GM18511 (cell line): ENCODE results near the gene RSRC2.
"Not testable (repeated sequence)": the region's sequence is repeated elsewhere in the genome, so short reads cannot be mapped to it uniquely, and the experiment has no call there.

ENCODE experiments used
- ATAC-seq: cut with Tn5 transposase; IDR thresholded peaks from one replicate; pipeline ENCODE4 v1.9.1; 2021; ENCODE audit warnings: mild to moderate bottlenecking, moderate library complexity; ENCODE audit not compliant: unreplicated experiment

RSRC2 gene

DNA sequence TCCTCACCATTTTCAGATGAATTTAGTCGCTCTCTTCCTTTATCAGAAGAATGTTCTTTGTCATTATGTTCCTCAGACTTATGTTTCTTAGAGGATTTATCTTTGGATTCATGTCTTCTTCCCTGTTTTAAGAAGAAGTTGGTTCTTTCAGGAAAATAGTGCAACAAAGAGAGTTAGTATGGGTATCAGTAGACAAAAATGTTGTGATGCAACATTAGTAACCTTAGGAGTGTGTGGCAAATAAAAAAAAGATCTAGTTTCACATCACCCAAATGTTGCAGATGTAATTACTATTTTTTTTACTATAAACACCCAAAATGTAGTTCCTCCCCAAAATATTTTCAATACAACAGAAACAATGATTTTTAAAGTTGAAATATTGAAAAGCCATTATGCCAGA, 7.8 kb downstream of the RSRC2 start:
- no peak for ATAC-seq

DNA sequence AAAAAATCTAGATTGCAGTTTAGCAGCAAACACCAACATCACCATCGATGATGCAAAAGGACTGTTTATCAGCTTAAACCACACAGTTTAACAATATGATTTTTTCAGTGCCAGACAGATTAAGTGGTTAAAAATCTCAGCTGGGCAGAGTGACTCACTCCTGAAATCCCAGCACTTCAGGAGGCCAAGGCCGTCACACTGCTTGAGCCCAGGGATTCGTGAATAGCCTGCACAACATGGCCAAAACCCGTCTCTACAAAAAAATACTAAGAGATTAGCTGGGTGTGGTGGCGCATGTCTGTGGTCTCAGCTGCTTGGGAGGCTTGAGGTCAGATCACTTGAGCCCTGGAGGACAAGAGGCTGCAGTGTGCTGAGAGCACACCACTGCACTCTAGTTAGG, 8.9 kb downstream of the RSRC2 start:
- no peak for ATAC-seq

DNA sequence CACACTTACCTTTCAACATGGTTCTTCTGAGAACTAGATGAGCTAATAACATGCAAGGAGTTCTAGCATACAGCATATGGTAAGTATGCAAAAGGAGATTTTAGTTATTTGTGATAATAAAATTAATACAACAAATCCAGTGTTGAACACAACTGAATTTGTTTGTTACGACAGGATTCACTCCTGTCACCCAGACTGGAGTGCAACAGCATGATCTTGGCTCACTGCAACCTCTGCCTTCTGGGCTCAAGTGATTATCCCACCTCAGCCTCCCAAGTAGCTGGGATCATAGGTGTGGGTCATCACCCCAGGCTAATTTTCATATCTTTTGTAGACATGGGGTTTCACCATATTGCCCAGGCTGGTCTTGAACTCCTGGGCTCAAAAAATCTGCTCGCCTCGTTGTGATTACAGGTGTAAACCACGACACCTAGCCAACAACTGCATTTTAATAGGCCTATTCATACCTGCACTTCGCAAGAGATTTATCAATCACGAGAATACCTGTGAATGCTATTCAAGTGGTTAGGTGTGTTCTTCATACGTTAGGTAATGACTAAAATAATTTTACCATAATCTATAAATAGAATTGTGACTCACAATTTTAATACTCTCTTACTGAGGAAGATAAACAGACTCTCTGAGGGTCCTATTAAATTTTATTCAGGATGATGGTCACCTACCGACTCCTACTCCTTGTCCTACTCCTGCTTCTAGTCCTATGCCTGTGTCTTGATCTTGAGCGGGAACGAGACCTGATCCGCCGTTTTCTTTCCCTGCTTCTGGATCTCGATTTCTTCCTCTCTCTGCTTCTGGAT, 10.0 kb downstream of the RSRC2 start:
- ATAC-seq, result no peak

DNA sequence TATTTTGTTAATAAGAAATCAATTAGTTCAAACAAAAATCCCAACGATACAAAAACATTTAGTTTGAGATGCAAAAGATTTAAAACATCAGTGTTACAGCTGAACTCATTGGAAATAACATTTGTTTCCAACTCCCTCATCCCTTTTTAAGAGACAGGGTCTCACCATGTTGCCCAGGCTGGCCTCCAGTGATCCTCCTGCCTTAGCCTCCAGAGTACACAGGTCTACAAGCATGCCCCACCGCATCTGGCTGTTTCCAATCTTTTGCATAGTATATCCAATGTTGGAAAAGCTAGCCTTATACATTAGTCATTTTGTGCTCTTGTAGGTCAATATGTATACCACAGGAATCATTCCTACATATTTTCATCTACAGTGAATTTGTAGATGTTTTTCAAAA, 11.5 kb downstream of the RSRC2 start:
- ATAC-seq, result no peak

DNA sequence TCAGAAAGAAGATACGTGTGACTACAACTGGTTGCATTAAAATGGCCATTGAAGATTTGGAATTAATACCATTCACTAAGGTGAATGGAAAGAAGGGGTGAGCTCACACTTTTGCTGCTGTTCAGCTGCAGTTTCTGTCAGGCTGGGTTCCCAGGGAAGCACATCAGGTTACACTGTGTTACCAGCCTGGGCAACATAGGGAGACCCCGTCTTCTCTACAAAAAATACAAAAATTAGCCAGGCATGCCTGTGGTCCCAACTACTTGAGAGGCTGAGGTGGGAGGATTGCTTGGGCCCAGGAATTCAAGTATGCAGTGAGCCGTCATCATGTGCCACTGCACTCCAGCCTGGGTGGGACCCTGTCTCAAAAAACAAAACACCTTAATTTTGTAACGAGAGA, 13.1 kb downstream of the RSRC2 start:
- ATAC-seq, result no peak

DNA sequence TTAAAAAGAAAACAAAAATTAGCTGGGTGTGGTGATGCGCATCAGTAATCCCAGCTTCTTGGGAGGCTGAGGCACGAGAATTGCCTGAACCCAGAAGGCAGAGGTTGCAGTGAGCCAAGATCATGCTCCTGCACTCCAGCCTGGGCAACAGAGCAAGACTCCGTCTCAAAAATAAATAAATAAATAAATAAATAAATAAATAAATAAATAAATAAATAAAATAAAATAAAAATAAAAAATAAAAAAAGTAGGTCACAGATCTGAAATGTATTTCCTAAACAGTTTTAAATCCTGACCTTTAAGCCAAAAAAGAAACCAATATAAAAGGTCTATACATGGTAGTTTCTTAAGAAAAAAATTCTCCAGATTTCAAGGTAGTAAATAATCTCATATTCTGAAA, 13.7 kb downstream of the RSRC2 start:
- ATAC-seq, result not testable (repeated sequence)

DNA sequence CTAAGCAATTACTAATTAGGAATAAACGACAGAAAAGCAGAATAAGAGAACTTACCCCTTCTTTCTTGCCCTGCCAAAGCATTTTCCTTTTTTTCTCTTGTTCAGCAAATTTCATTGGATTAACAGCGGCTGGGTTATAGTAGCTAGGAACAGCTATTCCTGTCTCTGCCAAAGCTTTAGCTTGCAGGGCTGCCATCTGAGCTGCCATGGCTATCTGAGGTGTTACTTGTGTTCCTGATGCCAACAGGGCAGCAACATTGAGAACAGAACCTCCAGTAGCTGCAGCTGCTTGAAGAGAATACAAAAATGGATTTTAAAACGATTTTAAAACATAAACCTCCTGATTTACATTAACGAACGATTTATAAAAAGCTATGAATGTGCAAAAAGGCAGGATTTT, 18.6 kb downstream of the RSRC2 start:
- ATAC-seq, result no peak

DNA sequence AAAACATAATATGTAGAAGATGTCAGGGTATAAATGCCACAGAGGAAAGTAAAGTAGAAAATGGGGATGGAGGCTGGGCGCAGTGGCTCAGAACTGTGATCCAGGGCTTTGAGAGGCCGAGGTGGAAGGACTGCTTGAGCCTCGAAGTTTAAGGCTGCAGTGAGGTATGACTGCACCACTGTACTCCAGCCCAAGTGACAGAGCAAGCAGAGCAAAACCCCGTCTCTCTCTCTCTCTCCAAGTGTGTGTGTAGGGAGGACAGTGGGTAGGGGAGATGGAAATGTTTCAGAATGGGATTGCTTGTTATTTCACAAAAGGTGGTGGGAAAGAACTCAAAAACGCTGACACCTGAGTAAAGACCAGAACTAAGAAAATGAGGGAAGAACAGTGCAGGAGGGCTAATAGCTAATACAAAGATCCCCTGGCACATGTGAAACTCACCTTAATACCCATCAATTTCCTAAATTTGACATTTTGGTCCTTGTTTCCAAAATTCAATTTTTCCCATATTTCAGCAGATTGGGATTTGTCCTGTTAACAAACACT, 20.3 kb downstream of the RSRC2 start:
- no peak for ATAC-seq

DNA sequence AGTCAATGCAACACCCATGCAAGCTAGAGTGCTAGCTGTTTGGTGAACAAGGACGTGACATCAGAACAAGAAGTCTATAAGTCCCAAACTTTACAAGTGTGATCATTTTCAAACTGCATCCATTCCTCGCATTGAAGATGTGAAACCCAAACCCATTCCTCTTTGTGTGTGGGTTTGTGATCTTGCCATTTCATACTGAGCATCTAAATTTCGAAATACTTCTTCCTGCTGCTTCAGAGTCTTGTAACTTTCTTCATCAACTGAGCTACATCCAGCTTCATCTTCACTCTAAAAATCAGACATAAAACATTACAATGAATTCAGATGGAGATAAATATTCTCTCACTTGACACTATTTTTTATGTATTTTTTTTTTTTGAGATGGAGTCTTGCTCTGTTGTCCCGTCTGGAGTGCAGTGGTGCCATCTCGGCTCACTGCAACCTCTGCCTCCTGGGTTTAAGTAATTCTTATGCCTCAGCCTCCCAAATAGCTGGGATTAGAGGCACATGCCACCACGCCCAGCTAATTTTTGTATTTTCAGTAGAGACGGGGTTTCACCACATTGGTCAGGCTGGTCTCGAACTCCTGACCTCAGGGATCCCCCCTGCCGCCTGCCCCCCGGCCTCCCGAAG, 21.2 kb downstream of the RSRC2 start:
- no peak for ATAC-seq

DNA sequence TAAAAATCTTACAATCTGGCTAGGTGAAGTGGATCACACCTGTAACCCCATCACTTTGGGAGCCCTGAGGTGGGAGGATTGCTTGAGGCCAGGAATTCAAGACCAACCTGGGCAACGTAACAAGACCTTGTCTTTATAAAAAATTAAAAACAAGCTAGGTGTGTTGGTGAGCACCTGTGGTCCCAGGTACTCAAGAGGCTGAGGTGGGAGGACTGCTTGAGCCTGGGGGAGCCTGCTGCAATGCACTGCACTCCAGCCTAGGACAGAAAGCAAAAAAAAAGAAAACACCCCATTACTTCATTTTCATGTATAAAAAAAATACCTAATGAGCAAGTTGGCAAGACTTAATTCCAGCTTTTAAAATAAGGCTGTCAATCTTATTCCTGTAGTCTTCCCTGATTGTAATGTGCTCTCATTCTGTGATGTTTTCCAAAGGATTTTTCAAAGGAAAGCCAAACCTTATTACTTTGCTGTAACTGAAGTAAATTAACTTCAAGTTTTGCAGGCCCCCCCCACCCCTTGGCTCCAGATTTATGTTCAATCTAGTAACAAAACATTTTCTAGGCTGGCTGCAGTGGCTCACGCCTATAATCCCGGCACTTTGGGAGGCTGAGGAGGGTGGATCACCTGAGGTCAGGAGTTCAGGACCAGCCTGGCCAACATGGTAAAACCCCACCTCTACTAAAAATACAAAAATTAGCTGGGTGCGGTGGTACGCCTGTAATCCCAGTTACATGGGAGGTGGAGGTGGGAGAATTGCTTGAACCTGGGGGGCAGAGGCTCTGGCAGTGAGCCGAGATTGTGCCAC, 22.7 kb downstream of the RSRC2 start:
- no peak for ATAC-seq

DNA sequence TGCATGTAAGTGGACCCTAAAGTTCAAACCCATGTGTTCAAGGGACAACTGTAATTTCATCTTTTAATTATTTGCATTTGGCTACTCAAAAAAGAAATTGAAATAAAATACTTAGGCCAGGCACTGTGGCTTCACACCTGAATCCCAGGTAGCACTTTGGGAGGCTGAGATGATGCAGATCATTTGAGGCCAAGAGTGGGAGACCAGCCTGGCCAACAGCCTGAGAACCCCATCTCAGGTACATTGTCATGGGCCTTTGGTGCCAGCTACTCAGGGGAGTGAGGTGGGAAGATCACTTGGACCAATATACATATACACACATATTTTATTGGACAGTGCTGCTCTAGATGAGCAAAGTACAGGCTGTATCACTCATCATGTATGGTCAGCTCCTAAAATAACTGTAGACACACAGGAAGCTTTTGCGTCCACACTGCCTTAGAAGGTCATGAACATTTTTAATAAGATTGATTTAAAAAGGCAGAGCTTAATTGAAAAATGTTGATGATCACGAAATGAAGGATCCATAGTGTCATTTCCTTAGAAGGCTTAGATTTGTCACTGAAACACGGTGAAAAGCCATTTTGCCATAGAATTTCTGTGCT, 23.5 kb downstream of the RSRC2 start:
- ATAC-seq, result no peak

DNA sequence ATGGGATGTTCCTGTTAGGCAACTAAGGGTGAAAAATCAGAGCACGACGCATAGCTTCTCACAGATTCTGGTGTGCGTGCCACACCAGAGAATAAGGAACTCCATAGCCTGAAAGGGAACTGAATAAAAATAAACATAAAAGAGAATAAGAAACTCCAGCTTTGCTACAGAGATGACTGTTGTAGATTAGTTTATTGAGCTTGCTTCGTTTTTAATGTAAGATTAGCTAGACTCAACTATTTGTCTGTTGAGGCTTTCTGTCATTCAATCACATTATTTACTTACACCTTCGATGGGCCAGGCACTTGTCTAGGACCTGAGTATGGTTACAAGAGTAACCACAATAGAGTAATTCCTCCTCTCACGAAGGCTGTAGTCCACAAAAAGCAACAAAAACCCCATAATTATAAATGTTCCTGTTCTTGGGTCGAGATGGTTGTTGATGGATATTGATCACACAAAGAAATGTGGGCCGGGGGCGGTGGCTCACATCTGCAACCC, 25.2 kb downstream of the RSRC2 start:
- no peak for ATAC-seq

DNA sequence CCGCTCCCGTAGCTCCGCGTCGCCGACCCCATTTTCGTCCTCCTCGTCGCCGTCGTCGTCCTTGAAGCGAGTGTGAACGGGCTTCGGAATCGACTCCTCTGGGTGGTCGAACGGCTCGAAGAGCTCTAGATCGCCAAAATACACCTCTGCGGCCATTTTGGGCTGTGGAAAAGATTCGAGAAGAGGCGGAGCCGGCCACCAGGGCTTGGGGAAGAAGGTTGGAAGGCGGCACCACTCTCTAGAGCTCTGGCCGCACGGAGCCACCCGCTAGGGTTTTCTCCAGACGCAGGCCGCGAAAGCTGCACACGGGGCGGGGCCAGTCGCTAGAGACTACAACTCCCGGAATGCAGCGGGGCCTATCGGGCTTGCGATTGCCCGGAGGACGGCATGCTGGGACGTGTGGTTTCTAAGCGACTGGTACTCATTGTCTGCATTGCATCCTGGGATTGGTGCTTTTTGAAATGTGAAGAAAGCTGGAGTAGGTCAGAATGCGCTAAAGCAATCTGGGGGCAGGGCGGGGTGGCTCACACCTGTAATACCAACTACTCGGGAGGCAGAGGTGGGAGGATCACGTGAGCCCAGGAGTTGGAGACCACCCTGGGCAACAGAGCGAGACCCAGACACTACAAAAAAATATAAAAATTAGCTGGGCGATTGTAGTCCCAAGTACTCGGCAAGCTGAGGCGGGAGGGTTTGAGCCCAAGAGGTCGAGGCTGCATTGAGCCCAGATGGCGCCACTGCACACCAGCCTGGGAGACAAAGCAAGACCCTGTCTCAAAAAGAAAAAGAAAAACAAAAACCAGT, 25.8 kb downstream of the RSRC2 start, which contains the start of gene ZCCHC8:
Gene ZCCHC8, minus strand, starts transcription at position 248 of the 804 bp plus-strand sequence. Its CDS starts 92 bp downstream, at position 156.
- peak; percentile 90 for ATAC-seq

DNA sequence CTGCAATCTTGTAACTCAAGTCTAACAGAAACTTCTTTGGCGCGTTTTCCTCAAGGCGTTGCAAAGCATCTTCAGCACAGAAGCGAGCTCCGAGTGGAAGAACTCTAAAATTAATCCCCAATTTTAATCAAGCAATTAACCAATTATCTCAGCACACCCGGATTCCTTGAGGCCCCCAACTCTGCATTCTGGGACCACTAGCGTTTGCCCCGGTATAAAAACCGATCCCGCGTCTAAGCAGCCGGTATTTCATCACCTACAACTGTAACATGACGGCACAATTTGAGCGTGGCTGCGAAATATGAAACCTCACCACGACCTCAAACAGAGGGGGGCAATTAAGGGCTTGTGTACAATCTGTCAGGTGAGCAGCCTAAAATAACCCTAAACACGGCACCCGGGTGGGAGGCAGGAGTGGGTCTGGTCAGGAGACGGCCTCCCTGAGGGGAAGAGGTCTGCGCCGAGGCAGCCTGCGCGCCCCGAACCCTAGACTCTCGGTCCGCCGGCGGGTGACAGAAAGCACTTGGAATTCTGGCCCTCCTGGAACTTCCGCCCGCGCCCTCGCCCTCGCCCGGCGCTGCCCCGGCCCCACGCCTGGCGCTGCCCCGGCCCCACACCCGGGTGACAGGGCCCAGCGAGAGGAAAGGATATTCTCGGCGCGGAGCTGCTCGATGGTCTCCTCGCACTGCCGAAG, 26.6 kb downstream of the RSRC2 start:
- ATAC-seq, result peak; percentile 28

DNA sequence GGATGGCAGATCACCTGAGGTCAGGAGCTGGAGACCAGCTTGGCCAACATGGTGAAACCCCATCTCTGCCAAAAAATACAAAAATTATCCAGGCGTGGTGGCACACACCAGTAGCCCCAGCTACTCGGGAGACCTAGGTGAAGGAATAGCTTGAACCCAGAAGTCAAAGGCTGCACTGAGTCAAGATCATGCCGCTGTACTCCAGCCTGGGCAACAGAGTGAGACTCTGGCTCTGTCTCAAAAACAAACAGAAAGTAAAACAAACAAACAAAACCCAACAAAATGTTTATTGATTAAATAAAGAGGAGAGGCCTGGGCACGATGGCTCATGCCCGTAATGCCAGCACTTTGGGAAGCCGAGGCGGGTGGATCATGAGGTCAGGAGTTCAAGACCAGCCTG, 31.5 kb downstream of the RSRC2 start:
- no peak for ATAC-seq

DNA sequence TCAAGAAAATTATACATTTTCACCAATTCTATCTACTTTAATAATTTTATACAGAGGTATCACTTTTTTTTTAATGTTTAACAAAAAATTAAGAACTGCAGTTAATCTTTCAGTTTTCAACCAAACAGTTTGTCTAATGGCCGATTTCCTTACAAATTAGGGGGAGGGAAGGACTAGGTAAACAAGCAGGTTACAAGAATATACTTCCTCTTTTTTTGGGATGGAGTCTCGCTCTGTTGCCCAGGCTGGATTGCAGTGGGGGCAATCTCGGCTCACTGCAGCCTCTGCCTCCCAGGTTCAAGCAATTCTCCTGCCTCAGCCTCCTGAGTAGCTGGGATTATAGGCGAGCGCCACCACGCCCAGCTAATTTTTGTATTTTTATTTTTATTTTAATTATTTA, 33.5 kb downstream of the RSRC2 start:
- ATAC-seq, result not testable (repeated sequence)

DNA sequence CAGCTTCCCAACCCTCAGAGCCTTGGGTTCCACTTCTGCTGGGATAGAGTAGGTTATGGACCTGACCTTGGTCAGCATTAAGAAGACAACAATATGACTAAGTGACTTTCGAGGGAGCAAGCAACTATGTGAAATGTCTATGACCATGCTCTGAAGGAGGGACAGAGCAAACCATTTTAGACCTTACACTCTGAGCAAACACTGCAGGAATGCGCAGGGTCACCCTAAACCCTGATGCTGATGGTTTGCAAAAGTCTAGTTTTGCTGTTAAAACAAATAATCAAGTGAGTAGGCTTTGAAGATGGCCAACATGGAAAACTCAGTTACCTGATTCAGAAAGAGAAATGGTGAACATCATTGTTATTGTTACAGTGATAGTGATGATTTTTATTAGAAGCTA, 34.7 kb downstream of the RSRC2 start:
- no peak for ATAC-seq

DNA sequence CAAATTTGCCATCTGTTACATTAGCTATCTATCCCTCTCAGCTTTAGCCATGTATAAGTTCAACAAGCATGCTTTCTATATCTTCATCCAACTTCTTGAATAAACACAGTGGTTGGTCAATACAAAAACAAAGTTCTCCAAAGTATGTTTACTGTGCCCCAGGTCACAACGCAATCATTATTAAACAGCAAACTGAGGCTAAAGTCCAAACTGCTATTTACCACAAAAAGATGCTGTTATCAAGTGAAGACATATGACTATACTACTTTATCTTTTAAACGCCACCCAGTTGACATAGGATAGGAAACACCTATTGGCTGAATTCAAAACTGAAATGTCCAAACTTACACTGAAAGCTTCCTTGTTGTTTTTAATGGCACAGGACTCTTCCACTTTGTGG, 37.7 kb downstream of the RSRC2 start:
- ATAC-seq, result no peak

DNA sequence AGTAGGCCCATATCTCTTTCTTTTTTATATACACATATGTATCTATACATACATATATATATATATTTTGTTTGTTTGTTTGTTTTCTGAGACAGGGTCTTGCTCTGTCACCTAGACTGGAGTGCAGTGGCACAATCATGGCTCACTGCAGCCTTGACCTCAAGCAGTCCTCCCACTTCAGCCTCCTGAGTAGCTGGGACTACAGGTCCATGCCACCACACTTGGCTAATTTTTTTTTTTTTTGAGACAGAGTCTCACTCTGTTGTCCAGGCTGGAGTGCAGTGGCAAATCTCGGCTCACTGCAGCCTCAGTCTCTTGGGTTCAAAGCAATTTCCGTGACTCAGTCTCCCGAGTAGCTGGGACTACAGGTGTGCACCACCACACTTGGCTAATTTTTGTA, 38.9 kb downstream of the RSRC2 start:
- not testable (repeated sequence) for ATAC-seq
